HEK293 (cell line): ENCODE measurements around the gene VGLL4.

ENCODE experiments used
- CTCF ChIA-PET: fragments of 350-600 bp; formaldehyde crosslinking; extraction: SDS; loops from one replicate; lab custom pipeline; 2021; ENCODE audit warnings: antibody characterized with exemption; lab: Yijun Ruan, JAX
- POLR2A ChIA-PET: fragments of 300-600 bp; formaldehyde crosslinking; extraction: SDS; loops from one replicate; lab custom pipeline; 2020; ENCODE audit warnings: antibody characterized with exemption, inconsistent platforms; lab: Yijun Ruan, JAX
- H3K27ac ChIP-seq: fragments of 200-500 bp; sonication (Bioruptor generic); 2 replicates; pipeline ENCODE4 v1.5.1; 2014; ENCODE audit warnings: low read depth, low read length, control low read depth, inconsistent platforms; ENCODE audit errors: extremely low read depth
- H3K36me3 ChIP-seq, 2 experiments: fragments of 200-500 bp in 1 of 2; sonication (Bioruptor generic) in 1 of 2; 1 replicate in 1 of 2; 2 replicates in 1 of 2; pipeline ENCODE4 v1.5.1; 2014 to 2017; ENCODE audit warnings: inconsistent platforms in 2 of 2, low read length in 2 of 2; ENCODE audit not compliant: control insufficient read depth in 2 of 2, insufficient read depth in 1 of 2
- H3K4me1 ChIP-seq: fragments of 200-500 bp; sonication (Bioruptor generic); 2 replicates; pipeline ENCODE4 v1.5.1; 2014; ENCODE audit warnings: mild to moderate bottlenecking, low read length, inconsistent platforms; ENCODE audit not compliant: control insufficient read depth, insufficient read depth
- H3K4me3 ChIP-seq: 2 replicates; pipeline ENCODE4 v1.5.1; 2011; ENCODE audit warnings: low read depth, mild to moderate bottlenecking, control low read depth, low read length, moderate library complexity
- H3K9me3 ChIP-seq: fragments of 200-500 bp; sonication (Bioruptor generic); 2 replicates; pipeline ENCODE4 v1.5.1; 2014; ENCODE audit warnings: low read depth, low read length, inconsistent platforms; ENCODE audit not compliant: control insufficient read depth, insufficient read depth
- MEIS1 ChIP-seq: sonication (generic); formaldehyde crosslinking; IDR thresholded peaks from 2 replicates; pipeline ENCODE4 v1.8.1; 2022; ENCODE audit warnings: missing genetic modification reagents, mild to moderate bottlenecking, borderline replicate concordance
- ZNF510 ChIP-seq: fragments of 450-650 bp; formaldehyde crosslinking; IDR thresholded peaks from 2 replicates; pipeline ENCODE4 v1.5.1; 2018; ENCODE audit warnings: mild to moderate bottlenecking, missing genetic modification characterization, missing biosample characterization; ENCODE audit not compliant: insufficient replicate concordance
- ZNF677 ChIP-seq: fragments of 450-650 bp; IDR thresholded peaks from 2 replicates; pipeline ENCODE4 v1.5.0; 2018; ENCODE audit warnings: missing biosample characterization, mild to moderate bottlenecking, missing genetic modification characterization, moderate library complexity
- ZSCAN30 ChIP-seq: fragments of 450-650 bp; IDR thresholded peaks from 2 replicates; pipeline ENCODE4 v1.5.1; 2018; ENCODE audit warnings: missing biosample characterization, mild to moderate bottlenecking, missing genetic modification characterization, moderate library complexity
- TF ChIP-seq, protein P1 (sequence below): fragments of 450-650 bp; formaldehyde crosslinking; IDR thresholded peaks from 2 replicates; pipeline ENCODE4 v1.5.1; 2016; ENCODE audit warnings: missing biosample characterization, missing genetic modification characterization
- TF ChIP-seq, protein P2 (sequence below): fragments of 450-650 bp; formaldehyde crosslinking; IDR thresholded peaks from 2 replicates; pipeline ENCODE4 v1.5.1; 2016; ENCODE audit warnings: missing biosample characterization, missing genetic modification characterization
- TF ChIP-seq, protein P3 (sequence below): fragments of 450-650 bp; formaldehyde crosslinking; IDR thresholded peaks from 2 replicates; pipeline ENCODE4 v1.5.1; 2017; ENCODE audit warnings: missing biosample characterization, mild to moderate bottlenecking, missing genetic modification characterization, moderate library complexity

Gene VGLL4

DNA sequence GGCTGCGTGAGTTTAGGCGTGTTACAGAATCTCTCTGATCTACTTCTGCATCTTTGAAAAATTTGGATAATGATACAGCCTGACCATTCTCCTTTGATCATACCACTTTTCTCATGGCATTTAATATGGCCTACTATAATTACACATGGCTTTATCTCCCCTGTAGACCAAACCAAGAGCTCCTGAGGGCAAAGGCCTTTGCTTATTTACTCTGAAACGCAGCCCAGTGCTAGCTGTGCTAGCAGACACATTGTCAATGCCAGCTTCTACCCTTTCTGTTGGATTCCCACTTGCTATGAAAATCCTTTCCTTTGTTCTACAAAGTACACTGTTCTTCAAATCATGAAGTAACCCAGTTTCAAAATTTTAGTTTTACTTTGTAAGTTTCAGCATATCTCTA is 16.5 kb upstream of the VGLL4 start:
- Histone ChIP-seq H3K36me3 (no peaks in the 10 kb centered on the region), H3K4me1 (no peaks in the 10 kb centered on the region), H3K9me3 (no peaks in the 10 kb centered on the region), H3K4me3 (no peak overlapping the region), H3K27ac (no peak overlapping the region)
- POLR2A ChIA-PET: no interaction called here
- TF ChIP-seq, protein P1, sequence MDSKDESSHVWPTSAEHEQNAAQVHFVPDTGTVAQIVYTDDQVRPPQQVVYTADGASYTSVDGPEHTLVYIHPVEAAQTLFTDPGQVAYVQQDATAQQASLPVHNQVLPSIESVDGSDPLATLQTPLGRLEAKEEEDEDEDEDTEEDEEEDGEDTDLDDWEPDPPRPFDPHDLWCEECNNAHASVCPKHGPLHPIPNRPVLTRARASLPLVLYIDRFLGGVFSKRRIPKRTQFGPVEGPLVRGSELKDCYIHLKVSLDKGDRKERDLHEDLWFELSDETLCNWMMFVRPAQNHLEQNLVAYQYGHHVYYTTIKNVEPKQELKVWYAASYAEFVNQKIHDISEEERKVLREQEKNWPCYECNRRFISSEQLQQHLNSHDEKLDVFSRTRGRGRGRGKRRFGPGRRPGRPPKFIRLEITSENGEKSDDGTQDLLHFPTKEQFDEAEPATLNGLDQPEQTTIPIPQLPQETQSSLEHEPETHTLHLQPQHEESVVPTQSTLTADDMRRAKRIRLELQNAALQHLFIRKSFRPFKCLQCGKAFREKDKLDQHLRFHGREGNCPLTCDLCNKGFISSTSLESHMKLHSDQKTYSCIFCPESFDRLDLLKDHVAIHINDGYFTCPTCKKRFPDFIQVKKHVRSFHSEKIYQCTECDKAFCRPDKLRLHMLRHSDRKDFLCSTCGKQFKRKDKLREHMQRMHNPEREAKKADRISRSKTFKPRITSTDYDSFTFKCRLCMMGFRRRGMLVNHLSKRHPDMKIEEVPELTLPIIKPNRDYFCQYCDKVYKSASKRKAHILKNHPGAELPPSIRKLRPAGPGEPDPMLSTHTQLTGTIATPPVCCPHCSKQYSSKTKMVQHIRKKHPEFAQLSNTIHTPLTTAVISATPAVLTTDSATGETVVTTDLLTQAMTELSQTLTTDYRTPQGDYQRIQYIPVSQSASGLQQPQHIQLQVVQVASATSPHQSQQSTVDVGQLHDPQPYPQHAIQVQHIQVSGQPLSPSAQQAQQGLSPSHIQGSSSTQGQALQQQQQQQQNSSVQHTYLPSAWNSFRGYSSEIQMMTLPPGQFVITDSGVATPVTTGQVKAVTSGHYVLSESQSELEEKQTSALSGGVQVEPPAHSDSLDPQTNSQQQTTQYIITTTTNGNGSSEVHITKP (tag by site-specific recombination): 0 out of 2 replicates have a peak, but pooled peaks have one; percentile 14
- TF ChIP-seq ZSCAN30 (tag by site-specific recombination): no peak
- CTCF ChIA-PET: interaction anchor here (0.7 kb wide), 1 partner anchor 746 kb away, joined by 3 read pairs; no protein-coding TSS in a partner anchor

DNA sequence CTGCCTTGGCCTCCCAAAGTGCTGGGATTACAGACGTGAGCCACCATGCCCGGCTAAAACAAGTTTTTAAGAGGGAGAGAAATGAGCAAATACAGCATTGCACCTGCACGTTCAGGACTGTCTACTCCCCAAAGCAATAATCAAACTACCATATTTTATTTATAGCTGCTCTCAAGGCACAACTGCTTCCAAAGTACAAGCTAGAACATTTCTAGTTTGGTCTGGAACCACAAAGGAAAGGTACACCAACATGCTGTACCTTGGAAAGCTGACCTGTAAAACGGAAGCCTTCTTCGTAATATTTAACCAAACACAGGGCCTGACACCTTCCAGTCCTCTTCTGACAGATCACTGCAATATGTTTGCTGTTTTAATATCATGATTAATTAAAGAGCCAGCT is 14.5 kb upstream of the VGLL4 start:
- H3K9me3 ChIP-seq: no peaks in the 10 kb centered on the region
- CTCF ChIA-PET: interaction anchor here (1.1 to 3.4 kb wide), 2 partner anchors 14 to 145 kb away, joined by 3 to 25 read pairs; no protein-coding TSS in a partner anchor
- POLR2A ChIA-PET: no interaction called here
- no peaks in the 10 kb centered on the region for H3K4me1 ChIP-seq
- H3K4me3 ChIP-seq: no peak overlapping the region
- TF ChIP-seq ZNF510 (tag by site-specific recombination): no peak
- no peak overlapping the region for H3K27ac ChIP-seq
- no peaks in the 10 kb centered on the region for H3K36me3 ChIP-seq

DNA sequence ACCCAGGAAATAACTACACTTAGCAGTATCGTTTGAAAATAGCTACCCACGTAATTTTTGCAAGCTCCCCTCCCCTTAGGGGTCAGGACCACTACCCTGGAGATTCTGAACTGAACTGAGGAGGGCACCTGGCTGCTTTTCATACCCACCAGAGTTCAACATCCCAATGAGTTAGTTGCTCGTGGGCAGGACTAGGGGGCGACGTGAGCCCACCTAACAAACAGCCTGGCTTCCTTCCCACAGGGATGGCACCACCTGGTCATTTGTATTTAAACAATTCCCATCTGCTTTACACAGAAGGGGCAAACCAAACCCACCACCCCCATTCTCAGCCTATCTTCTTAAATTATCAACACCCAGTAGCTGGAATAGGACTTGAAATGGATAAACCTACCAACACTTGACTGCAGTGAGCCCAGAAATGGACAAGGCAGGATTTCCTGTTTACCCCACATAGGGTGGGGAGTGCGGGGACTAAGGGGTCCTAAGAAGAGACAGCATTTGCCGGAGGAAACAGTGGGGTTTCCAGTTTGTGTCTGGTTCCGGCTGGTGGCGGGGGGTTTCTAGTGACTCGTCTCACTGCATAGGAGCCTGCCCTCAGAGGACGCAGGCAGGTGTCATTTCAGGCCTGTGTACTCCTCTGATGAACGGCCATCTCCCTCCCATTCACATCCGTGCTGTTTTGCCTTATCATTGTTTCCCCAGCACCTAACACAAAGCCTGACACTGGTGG is 11.6 kb upstream of the VGLL4 start:
- Histone ChIP-seq H3K27ac (no peak overlapping the region), H3K4me3 (no peak overlapping the region), H3K9me3 (no peaks in the 10 kb centered on the region), H3K36me3 (no peaks in the 10 kb centered on the region), H3K4me1 (no peaks in the 10 kb centered on the region)
- ChIA-PET CTCF (interaction anchor here (0.6 to 11.9 kb wide), 9 partner anchors 9 to 522 kb away, joined by 3 to 165 read pairs (median 4); no protein-coding TSS in a partner anchor), POLR2A (no interaction called here)
- TF ChIP-seq, protein P2, sequence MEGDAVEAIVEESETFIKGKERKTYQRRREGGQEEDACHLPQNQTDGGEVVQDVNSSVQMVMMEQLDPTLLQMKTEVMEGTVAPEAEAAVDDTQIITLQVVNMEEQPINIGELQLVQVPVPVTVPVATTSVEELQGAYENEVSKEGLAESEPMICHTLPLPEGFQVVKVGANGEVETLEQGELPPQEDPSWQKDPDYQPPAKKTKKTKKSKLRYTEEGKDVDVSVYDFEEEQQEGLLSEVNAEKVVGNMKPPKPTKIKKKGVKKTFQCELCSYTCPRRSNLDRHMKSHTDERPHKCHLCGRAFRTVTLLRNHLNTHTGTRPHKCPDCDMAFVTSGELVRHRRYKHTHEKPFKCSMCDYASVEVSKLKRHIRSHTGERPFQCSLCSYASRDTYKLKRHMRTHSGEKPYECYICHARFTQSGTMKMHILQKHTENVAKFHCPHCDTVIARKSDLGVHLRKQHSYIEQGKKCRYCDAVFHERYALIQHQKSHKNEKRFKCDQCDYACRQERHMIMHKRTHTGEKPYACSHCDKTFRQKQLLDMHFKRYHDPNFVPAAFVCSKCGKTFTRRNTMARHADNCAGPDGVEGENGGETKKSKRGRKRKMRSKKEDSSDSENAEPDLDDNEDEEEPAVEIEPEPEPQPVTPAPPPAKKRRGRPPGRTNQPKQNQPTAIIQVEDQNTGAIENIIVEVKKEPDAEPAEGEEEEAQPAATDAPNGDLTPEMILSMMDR (tag by site-specific recombination): peak; percentile 42; the same call in 1 of the 2 replicates
- no peak for TF ChIP-seq MEIS1 (CRISPR knock-in tag)

DNA sequence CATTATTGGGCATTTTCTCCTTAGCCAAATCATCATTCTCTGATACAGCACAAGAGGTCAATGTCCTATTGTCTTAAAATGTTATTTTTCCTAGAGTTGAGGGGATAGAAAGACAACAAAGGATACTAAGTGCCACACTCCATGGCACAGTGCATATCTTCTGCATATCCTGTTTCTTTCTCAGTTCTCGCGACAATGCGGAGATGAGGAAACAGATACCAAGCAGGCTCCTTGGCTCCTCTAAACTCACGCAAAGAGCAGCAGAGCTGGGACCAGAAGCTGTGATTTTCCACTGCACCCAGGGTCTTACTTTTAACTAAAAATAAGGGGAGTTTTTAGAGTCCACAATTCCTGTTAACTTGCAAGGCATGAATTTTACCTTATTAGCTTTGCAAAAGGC is 10.5 kb upstream of the VGLL4 start:
- no peaks in the 10 kb centered on the region for H3K9me3 ChIP-seq
- H3K27ac ChIP-seq: no peak overlapping the region
- no peaks in the 10 kb centered on the region for H3K4me1 ChIP-seq
- no peaks in the 10 kb centered on the region for H3K36me3 ChIP-seq
- POLR2A ChIA-PET: no interaction called here
- CTCF ChIA-PET: interaction anchor here (0.6 to 11.9 kb wide), 3 partner anchors 172 to 433 kb away, joined by 3 to 165 read pairs (median 5); no protein-coding TSS in a partner anchor
- no peak overlapping the region for H3K4me3 ChIP-seq
- no peak for TF ChIP-seq ZNF677 (tag by site-specific recombination)
- TF ChIP-seq, protein P3, sequence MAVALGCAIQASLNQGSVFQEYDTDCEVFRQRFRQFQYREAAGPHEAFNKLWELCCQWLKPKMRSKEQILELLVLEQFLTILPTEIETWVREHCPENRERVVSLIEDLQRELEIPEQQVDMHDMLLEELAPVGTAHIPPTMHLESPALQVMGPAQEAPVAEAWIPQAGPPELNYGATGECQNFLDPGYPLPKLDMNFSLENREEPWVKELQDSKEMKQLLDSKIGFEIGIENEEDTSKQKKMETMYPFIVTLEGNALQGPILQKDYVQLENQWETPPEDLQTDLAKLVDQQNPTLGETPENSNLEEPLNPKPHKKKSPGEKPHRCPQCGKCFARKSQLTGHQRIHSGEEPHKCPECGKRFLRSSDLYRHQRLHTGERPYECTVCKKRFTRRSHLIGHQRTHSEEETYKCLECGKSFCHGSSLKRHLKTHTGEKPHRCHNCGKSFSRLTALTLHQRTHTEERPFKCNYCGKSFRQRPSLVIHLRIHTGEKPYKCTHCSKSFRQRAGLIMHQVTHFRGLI: no peak
